OCI-LY1 (cell line): ENCODE results near the gene EXOC1L.
A peak's percentile ranks its signal among the peaks of the same experiment; 100 is the strongest.

Experiments
- H2AFZ ChIP-seq: fragments of 200-600 bp; sonication (generic), shearing (Covaris generic); 2 replicates; pipeline ENCODE4 v1.6.0; 2014; ENCODE audit warnings: antibody characterized with exemption, mild to moderate bottlenecking, low read length
- H3F3A ChIP-seq: fragments of 200-600 bp; sonication (generic), shearing (Covaris generic); 2 replicates; pipeline ENCODE4 v1.6.0; 2014; ENCODE audit warnings: mild to moderate bottlenecking, antibody characterized with exemption, low read length, moderate library complexity; ENCODE audit not compliant: insufficient read depth
- H3K27ac ChIP-seq: fragments of 200-600 bp; sonication (generic); 2 replicates; pipeline ENCODE4 v1.5.1; 2014; ENCODE audit warnings: low read length, mixed run types, mild to moderate bottlenecking, low read depth; ENCODE audit not compliant: poor library complexity, severe bottlenecking
- H3K27me3 ChIP-seq: fragments of 200-600 bp; sonication (generic); 2 replicates; pipeline ENCODE4 v1.6.0; 2014; ENCODE audit warnings: antibody characterized with exemption, mild to moderate bottlenecking, low read length, moderate library complexity; ENCODE audit not compliant: insufficient read depth
- H3K36me3 ChIP-seq: fragments of 200-600 bp; sonication (generic); 2 replicates; pipeline ENCODE4 v1.6.1; 2014; ENCODE audit warnings: mild to moderate bottlenecking, antibody characterized with exemption, low read length, moderate library complexity, mixed read lengths; ENCODE audit not compliant: insufficient read depth
- H3K4me1 ChIP-seq: fragments of 200-600 bp; sonication (generic); 2 replicates; pipeline ENCODE4 v1.5.1; 2014; ENCODE audit warnings: mild to moderate bottlenecking, low read length, moderate library complexity; ENCODE audit not compliant: insufficient read depth, severe bottlenecking
- H3K4me2 ChIP-seq: fragments of 200-600 bp; sonication (generic), shearing (Covaris generic); 2 replicates; pipeline ENCODE4 v1.6.1; 2014; ENCODE audit warnings: low read length
- H3K4me3 ChIP-seq: fragments of 200-600 bp; sonication (generic); 2 replicates; pipeline ENCODE4 v1.5.1; 2014; ENCODE audit warnings: low read length, low read depth, mild to moderate bottlenecking, mixed read lengths; ENCODE audit not compliant: poor library complexity, severe bottlenecking
- H3K79me2 ChIP-seq: fragments of 200-600 bp; shearing (Covaris generic); 2 replicates; pipeline ENCODE4 v1.6.1; 2016; ENCODE audit warnings: mixed run types, low read length, mixed read lengths; ENCODE audit not compliant: insufficient read depth
- H3K9ac ChIP-seq: fragments of 200-600 bp; sonication (generic), shearing (Covaris generic); 2 replicates; pipeline ENCODE4 v1.6.1; 2014; ENCODE audit warnings: mild to moderate bottlenecking, low read length, mixed read lengths
- H3K9me2 ChIP-seq: fragments of 200-600 bp; sonication (generic), shearing (Covaris generic); 2 replicates; pipeline ENCODE4 v1.6.1; 2014; ENCODE audit warnings: low read depth, mild to moderate bottlenecking, low read length, mixed read lengths
- H3K9me3 ChIP-seq: fragments of 200-600 bp; shearing (Covaris generic); 2 replicates; pipeline ENCODE4 v1.6.1; 2014; ENCODE audit warnings: low read length, mixed read lengths
- H4K20me1 ChIP-seq: fragments of 200-600 bp; sonication (generic), shearing (Covaris generic); 2 replicates; pipeline ENCODE4 v1.6.0; 2016; ENCODE audit warnings: mild to moderate bottlenecking, low read length; ENCODE audit not compliant: insufficient read depth
- EZH2 ChIP-seq: fragments of 200-600 bp; sonication (generic), shearing (Covaris generic); IDR thresholded peaks from 2 replicates; pipeline ENCODE4 v1.8.0; 2017; ENCODE audit warnings: borderline replicate concordance, mixed run types, mild to moderate bottlenecking, antibody characterized with exemption, low read length, moderate library complexity, mixed read lengths
- TF ChIP-seq, protein P1 (sequence below): fragments of 200-600 bp; sonication (generic), shearing (Covaris generic); IDR thresholded peaks from 2 replicates; pipeline ENCODE4 v1.5.1; 2017; ENCODE audit warnings: mild to moderate bottlenecking, antibody characterized with exemption, low read length, moderate library complexity, mixed read lengths

The EXOC1L gene

GRCh38 chr4:55866973-55867574 lies 47.5 kb downstream of the EXOC1L start:
- H3K4me2 ChIP-seq = no peak overlapping the region
- H3F3A ChIP-seq = no peaks in the 10 kb centered on the region
- H3K9me3 ChIP-seq = no peaks in the 10 kb centered on the region
- H3K4me3 ChIP-seq = no peak overlapping the region
- no peaks in the 10 kb centered on the region for H3K79me2 ChIP-seq
- H3K27ac ChIP-seq = no peak overlapping the region
- H4K20me1 ChIP-seq = no peaks in the 10 kb centered on the region
- H3K36me3 ChIP-seq = peaks cover 53% of the 10 kb centered on the region
- H3K4me1 ChIP-seq = no peaks in the 10 kb centered on the region
- no peak overlapping the region for H2AFZ ChIP-seq
- no peak for TF ChIP-seq EZH2
- TF ChIP-seq, protein P1, sequence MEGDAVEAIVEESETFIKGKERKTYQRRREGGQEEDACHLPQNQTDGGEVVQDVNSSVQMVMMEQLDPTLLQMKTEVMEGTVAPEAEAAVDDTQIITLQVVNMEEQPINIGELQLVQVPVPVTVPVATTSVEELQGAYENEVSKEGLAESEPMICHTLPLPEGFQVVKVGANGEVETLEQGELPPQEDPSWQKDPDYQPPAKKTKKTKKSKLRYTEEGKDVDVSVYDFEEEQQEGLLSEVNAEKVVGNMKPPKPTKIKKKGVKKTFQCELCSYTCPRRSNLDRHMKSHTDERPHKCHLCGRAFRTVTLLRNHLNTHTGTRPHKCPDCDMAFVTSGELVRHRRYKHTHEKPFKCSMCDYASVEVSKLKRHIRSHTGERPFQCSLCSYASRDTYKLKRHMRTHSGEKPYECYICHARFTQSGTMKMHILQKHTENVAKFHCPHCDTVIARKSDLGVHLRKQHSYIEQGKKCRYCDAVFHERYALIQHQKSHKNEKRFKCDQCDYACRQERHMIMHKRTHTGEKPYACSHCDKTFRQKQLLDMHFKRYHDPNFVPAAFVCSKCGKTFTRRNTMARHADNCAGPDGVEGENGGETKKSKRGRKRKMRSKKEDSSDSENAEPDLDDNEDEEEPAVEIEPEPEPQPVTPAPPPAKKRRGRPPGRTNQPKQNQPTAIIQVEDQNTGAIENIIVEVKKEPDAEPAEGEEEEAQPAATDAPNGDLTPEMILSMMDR = peak; percentile 72
- H3K9me2 ChIP-seq = no peaks in the 10 kb centered on the region
- H3K9ac ChIP-seq = no peak overlapping the region
- no peaks in the 10 kb centered on the region for H3K27me3 ChIP-seq

DNA sequence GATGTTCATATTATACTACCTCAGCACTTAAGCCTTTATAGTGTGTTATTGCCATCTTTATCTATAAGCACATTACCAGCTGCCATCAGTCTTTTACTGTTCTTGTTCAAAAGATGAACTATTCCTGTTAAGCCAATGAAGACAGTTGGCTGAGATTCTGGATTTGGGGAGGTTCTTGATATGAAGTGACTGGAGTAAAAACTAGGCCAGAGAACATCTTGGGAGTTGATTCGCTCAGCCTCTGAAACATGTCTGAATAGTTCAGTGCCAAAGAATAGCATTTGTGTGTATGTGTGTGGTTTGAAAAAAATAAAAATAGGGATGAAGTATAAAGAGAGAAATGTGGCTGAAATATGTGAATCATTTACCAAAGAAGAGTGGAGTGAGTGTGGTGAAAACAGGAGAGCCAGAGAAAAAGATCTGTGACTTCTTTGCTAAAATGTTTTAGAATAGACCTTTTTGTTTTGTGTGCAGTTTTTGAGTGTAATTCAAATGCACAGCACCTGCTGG lies 49.0 kb downstream of the EXOC1L start:
- no peak overlapping the region for H2AFZ ChIP-seq
- no peaks in the 10 kb centered on the region for H3K79me2 ChIP-seq
- no peak overlapping the region for H3K9ac ChIP-seq
- H3K27me3 ChIP-seq = no peaks in the 10 kb centered on the region
- H3K9me3 ChIP-seq = no peaks in the 10 kb centered on the region
- H3F3A ChIP-seq = no peaks in the 10 kb centered on the region
- H3K4me1 ChIP-seq = no peaks in the 10 kb centered on the region
- H3K9me2 ChIP-seq = no peaks in the 10 kb centered on the region
- no peak overlapping the region for H3K4me2 ChIP-seq
- H4K20me1 ChIP-seq = no peaks in the 10 kb centered on the region
- peaks cover 60% of the 10 kb centered on the region for H3K36me3 ChIP-seq
- H3K4me3 ChIP-seq = no peak overlapping the region
- TF ChIP-seq EZH2 = no peak
- TF ChIP-seq, protein P1 = no peak
- no peak overlapping the region for H3K27ac ChIP-seq

DNA sequence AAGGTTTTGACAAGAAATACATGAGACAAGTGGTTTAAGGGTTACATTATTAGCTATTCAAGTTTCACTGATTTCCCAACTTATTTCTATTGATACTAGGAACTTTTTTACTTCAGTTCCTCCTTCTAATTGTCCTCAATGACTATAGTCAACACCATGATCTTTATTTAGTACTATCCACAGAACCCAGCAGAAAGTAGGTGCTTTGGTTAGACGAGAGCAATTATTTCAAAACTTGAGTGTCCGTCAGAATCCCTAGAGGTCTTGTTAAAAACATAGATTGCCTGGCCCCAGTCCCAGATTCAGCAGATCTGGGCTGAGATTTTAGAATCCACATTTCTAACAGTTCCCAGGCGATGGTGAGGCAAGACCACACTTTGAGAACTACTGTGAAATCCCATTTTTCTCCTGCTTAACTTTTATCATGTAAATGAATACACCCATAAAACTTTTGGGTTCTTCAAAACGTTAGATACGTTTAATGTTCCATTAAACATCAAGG lies 51.8 kb downstream of the EXOC1L start:
- Histone ChIP-seq H3K4me3 (no peak overlapping the region), H3K27me3 (no peaks in the 10 kb centered on the region), H3K36me3 (peaks cover 54% of the 10 kb centered on the region), H3K4me1 (no peaks in the 10 kb centered on the region), H3K79me2 (no peaks in the 10 kb centered on the region), H3K27ac (no peak overlapping the region), H3K9me2 (no peaks in the 10 kb centered on the region), H4K20me1 (no peaks in the 10 kb centered on the region), H3K9me3 (no peaks in the 10 kb centered on the region), H3K4me2 (no peak overlapping the region), H3F3A (no peaks in the 10 kb centered on the region), H2AFZ (no peak overlapping the region), H3K9ac (no peak overlapping the region)
- TF ChIP-seq, protein P1 = no peak
- TF ChIP-seq EZH2 = no peak
